T-cell (primary cell): Measurements from ENCODE around the gene CSNK1D. TPM values are rescaled to one million over a fixed set of nuclear protein-coding genes. Genes with fewer than 3 reads are reported as not detected.

ENCODE experiments used
- ATAC-seq, 4 experiments: fragments of 200-7000 bp in 3 of 4; fragments of 150-1000 bp in 1 of 4; cut with Tn5 transposase; replicated peaks in 1 of 4; 1 replicate in 3 of 4; 2 replicates in 1 of 4; pipeline ENCODE4 v1.10.0; 2021; ENCODE audit warnings: moderate library complexity in 3 of 4, mild to moderate bottlenecking in 2 of 4, moderate number of reproducible peaks in 1 of 4
- CTCF ChIA-PET, 2 donors: fragments of 300-600 bp; sonication (Branson Sonifier 250); formaldehyde crosslinking; loops; one replicate each; lab custom pipeline; 2022; ENCODE audit warnings: antibody characterized with exemption in 2 of 2; lab: Charles Lee
- POLR2A ChIA-PET, 2 donors: fragments of 300-600 bp; sonication (Branson Sonifier 250); formaldehyde crosslinking; loops; one replicate each; lab custom pipeline; 2022; ENCODE audit warnings: antibody characterized with exemption in 2 of 2; lab: Charles Lee
- DNase-seq, 35 experiments: peaks; one replicate each; pipeline versions ENCODE4 v3.0.0 to v3.0.0-alpha.2; 2013 to 2023
- H3K27ac ChIP-seq: one replicate; pipeline ENCODE4 v1.5.1; 2013; ENCODE audit warnings: low read length
- H3K27me3 ChIP-seq, 2 experiments: replicated peaks in 1 of 2; 1 replicate in 1 of 2; 2 replicates in 1 of 2; pipeline versions ENCODE4 v1.6.1 to v1.7.0; 2013; ENCODE audit warnings: low read length in 1 of 2, mixed read lengths in 1 of 2; ENCODE audit not compliant: control insufficient read depth in 2 of 2, insufficient read depth in 2 of 2; ENCODE audit errors: extremely low read depth in 1 of 2
- H3K36me3 ChIP-seq, 2 donors: 1 replicate in 1 of 2; 2 replicates in 1 of 2; pipeline versions ENCODE4 v1.6.1 to v1.7.0; 2013; ENCODE audit warnings: low read length in 1 of 2; ENCODE audit not compliant: control insufficient read depth in 2 of 2, insufficient read depth in 1 of 2; ENCODE audit errors: extremely low read depth in 1 of 2
- H3K4me1 ChIP-seq, 2 experiments: 1 replicate in 1 of 2; 2 replicates in 1 of 2; pipeline versions ENCODE4 v1.6.1 to v1.7.0; 2013; ENCODE audit warnings: low read length in 2 of 2, mixed read lengths in 1 of 2; ENCODE audit not compliant: insufficient read depth in 2 of 2, control insufficient read depth in 1 of 2; ENCODE audit errors: extremely low read depth in 1 of 2
- H3K4me3 ChIP-seq, 2 donors: 1 replicate in 1 of 2; 2 replicates in 1 of 2; pipeline versions ENCODE4 v1.5.1 to v1.7.0; 2013; ENCODE audit warnings: mild to moderate bottlenecking in 2 of 2, low read length in 1 of 2, moderate library complexity in 1 of 2; ENCODE audit not compliant: control insufficient read depth in 1 of 2; ENCODE audit errors: extremely low read depth in 1 of 2
- H3K9me3 ChIP-seq: 2 replicates; pipeline ENCODE4 v1.7.0; 2013
- H3K27ac Mint-ChIP-seq, 2 donors: one replicate each; pipeline ENCODE4 v1.8.0; 2020 to 2021; ENCODE audit warnings: mild to moderate bottlenecking in 2 of 2, mixed read lengths in 2 of 2
- H3K27me3 Mint-ChIP-seq, 2 donors: one replicate each; pipeline ENCODE4 v1.8.0; 2021 to 2022; ENCODE audit warnings: mixed read lengths in 2 of 2
- H3K36me3 Mint-ChIP-seq: one replicate; pipeline ENCODE4 v1.8.0; 2021; ENCODE audit warnings: mixed read lengths
- H3K4me1 Mint-ChIP-seq, 3 donors: one replicate each; pipeline ENCODE4 v1.8.0; 2020 to 2022; ENCODE audit warnings: mixed read lengths in 3 of 3, mild to moderate bottlenecking in 1 of 3
- H3K4me3 Mint-ChIP-seq, 3 donors: one replicate each; pipeline ENCODE4 v1.8.0; 2020 to 2022; ENCODE audit warnings: mild to moderate bottlenecking in 3 of 3, mixed read lengths in 3 of 3, moderate library complexity in 3 of 3
- H3K9me3 Mint-ChIP-seq, 3 donors: one replicate each; pipeline ENCODE4 v1.8.0; 2020 to 2022; ENCODE audit warnings: mixed read lengths in 3 of 3
- WGBS: methylation state at CpG from one replicate; pipeline ENCODE4 v1.1.5; 2013; ENCODE audit warnings: missing lambda C conversion rate; ENCODE audit not compliant: insufficient coverage; 5-methylcytosine and 5-hydroxymethylcytosine counted together
- total RNA-seq, 35 experiments: library from RNA in 6 of 35; stranded (reverse) in 6 of 35; fragments of 120-200 nt in 1 of 35; gene quantifications; one replicate each; pipeline versions ENCODE4 v1.2.1 to v1.2.4 and lab custom pipeline; 2013 to 2026

Gene CSNK1D
- total RNA-seq, 5 donors from 2014 or later (not counting 1 experiment from before 2014, with no cell fraction given) = 177 to 273 (median 194) TPM

DNA sequence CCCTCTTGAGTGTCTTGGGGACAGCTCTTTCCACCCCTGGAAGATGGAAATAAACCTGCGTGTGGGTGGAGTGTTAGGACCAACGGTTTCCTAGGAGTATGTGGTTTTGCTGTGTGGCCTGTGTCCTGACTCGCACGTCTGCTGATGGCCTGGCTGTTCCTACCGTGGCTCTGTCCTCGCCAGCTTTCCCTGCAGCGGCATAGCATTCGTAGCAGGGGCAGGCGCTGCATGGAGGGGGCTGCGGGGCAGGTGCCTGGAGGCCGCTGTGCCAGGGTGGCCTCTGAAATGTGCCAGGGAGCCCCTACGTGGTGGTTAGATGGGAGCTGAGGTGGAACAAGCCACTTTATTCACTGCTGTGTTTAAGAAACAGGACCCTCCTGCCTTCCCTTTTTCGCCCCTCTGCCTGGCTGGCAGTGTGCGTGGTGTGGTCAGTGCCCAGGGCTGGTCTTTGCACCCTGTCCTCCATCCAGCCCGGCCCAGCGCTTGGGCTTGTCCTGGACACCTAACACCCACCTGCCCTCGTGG, 34.0 kb downstream of the CSNK1D start:
- ATAC-seq (no peak), DNase-seq (no peak)
- H3K4me3 ChIP-seq = peak overlapping the region in 1 of 2 donors; percentile 23
- H3K27ac Mint-ChIP-seq = peak overlapping the region; percentile 52 to 55
- WGBS = 77% methylated on average over 16 of the region's 17 CpGs
- H3K36me3 Mint-ChIP-seq = peaks cover 10% of the 10 kb centered on the region
- H3K9me3 Mint-ChIP-seq = no peaks in the 10 kb centered on the region
- peak overlapping the region in 2 of 3 donors; percentile 34 to 81 for H3K4me3 Mint-ChIP-seq
- H3K9me3 ChIP-seq = no peaks in the 10 kb centered on the region
- H3K4me1 ChIP-seq = peaks cover 28 to 78% of the 10 kb centered on the region in 2 experiments
- H3K27me3 Mint-ChIP-seq = no peaks in the 10 kb centered on the region
- H3K27me3 ChIP-seq = no peaks in the 10 kb centered on the region
- ChIA-PET CTCF (no interaction called here), POLR2A (no interaction called here)
- peaks cover 16 to 24% of the 10 kb centered on the region in 2 donors for H3K36me3 ChIP-seq
- H3K4me1 Mint-ChIP-seq = peaks cover 40 to 67% (median 59%) of the 10 kb centered on the region in 3 donors
- H3K27ac ChIP-seq = peak overlapping the region; percentile 32

DNA sequence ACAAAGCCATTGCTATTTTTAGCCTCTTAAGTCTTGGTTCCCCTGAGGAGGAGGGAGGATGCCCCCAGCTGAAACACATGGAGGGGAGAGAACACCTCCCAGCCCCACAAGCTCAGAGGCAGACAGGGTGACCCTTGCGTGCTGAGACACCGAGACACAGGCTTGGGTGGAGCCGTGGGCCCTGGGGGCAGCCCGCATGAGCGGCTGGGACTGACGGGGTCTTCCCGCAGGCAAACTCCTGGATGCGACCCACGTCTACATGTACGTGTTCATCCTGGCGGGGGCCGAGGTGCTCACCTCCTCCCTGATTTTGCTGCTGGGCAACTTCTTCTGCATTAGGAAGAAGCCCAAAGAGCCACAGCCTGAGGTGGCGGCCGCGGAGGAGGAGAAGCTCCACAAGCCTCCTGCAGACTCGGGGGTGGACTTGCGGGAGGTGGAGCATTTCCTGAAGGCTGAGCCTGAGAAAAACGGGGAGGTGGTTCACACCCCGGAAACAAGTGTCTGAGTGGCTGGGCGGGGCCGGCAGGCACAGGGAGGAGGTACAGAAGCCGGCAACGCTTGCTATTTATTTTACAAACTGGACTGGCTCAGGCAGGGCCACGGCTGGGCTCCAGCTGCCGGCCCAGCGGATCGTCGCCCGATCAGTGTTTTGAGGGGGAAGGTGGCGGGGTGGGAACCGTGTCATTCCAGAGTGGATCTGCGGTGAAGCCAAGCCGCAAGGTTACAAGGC, 34.9 kb downstream of the CSNK1D start:
- CTCF ChIA-PET = interaction anchor here (0.7 to 1.0 kb wide), 3 partner anchors 28 to 59 kb away, joined by 3 read pairs; no protein-coding TSS in a partner anchor
- H3K4me3 Mint-ChIP-seq = peak overlapping the region; percentile 72 to 81 (median 75)
- H3K4me3 ChIP-seq = peak overlapping the region; percentile 41 to 49
- H3K36me3 Mint-ChIP-seq = peaks cover 4% of the 10 kb centered on the region
- DNase-seq (peak in 34 of 35 experiments; percentile 44 to 83 (median 62)), ATAC-seq (peak; percentile 56 to 73 (median 63))
- H3K4me1 Mint-ChIP-seq = peaks cover 32 to 60% (median 52%) of the 10 kb centered on the region in 3 donors
- WGBS = 20% methylated on average over 31 of the region's 33 CpGs
- no peaks in the 10 kb centered on the region for H3K27me3 ChIP-seq
- peaks cover 28 to 77% of the 10 kb centered on the region in 2 experiments for H3K4me1 ChIP-seq
- no peaks in the 10 kb centered on the region for H3K9me3 Mint-ChIP-seq
- H3K27ac Mint-ChIP-seq = peak overlapping the region; percentile 91
- peak overlapping the region; percentile 62 for H3K27ac ChIP-seq
- no peaks in the 10 kb centered on the region for H3K27me3 Mint-ChIP-seq
- H3K36me3 ChIP-seq = peaks cover 16 to 17% of the 10 kb centered on the region in 2 donors
- POLR2A ChIA-PET = no interaction called here
- H3K9me3 ChIP-seq = no peaks in the 10 kb centered on the region

DNA sequence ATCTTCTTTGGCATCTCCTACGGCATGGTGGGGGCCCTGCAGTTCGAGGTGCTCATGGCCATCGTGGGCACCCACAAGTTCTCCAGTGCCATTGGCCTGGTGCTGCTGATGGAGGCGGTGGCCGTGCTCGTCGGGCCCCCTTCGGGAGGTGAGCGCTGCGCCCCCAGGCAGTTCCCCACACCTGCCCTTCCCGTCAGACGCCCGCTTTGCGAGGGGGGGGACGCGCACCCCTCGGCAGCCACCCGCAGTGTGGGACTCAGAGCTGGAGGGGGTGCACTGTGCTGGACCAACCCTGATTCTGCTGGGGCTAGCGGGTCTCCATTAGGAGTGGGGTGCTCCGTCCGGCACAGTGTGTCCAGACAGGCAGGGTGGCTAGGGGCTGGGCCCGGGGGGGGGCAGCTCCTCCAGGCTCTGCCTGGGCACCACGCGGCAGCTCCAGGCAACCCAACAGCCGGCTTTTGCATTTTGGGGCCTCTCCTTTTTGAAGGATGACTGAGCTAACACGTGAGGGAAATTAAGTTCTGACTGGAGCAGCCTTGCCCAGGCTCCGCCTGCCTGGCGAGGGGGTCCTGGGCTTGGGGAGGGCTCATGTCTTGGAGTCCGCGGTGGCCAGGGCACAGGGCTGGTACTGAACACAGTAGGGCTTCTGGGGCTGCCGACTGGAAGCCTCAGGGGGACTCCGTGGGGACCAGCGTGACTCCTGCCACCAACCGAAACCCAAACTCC, 35.6 kb downstream of the CSNK1D start:
- Histone ChIP-seq H3K27ac (peak overlapping the region; percentile 62), H3K4me3 (peak overlapping the region in 1 of 2 donors; percentile 41), H3K36me3 (peaks cover 10 to 11% of the 10 kb centered on the region in 2 donors), H3K4me1 (peaks cover 28 to 73% of the 10 kb centered on the region in 2 experiments), H3K9me3 (no peaks in the 10 kb centered on the region), H3K27me3 (no peaks in the 10 kb centered on the region)
- POLR2A ChIA-PET = no interaction called here
- Mint-ChIP-seq H3K4me1 (peaks cover 32 to 61% (median 49%) of the 10 kb centered on the region in 3 donors), H3K4me3 (peak overlapping the region in 2 of 3 donors; percentile 72 to 81), H3K27me3 (no peaks in the 10 kb centered on the region), H3K27ac (peak overlapping the region in 1 of 2 donors; percentile 91), H3K9me3 (no peaks in the 10 kb centered on the region), H3K36me3 (peaks cover 4% of the 10 kb centered on the region)
- WGBS = 93% methylated on average over 18 of the region's 34 CpGs
- no peak for ATAC-seq
- CTCF ChIA-PET = interaction anchor here (0.6 to 1.0 kb wide), 4 partner anchors 27 to 107 kb away, joined by 3 to 4 read pairs (median 3); no protein-coding TSS in a partner anchor
- no peak for DNase-seq

DNA sequence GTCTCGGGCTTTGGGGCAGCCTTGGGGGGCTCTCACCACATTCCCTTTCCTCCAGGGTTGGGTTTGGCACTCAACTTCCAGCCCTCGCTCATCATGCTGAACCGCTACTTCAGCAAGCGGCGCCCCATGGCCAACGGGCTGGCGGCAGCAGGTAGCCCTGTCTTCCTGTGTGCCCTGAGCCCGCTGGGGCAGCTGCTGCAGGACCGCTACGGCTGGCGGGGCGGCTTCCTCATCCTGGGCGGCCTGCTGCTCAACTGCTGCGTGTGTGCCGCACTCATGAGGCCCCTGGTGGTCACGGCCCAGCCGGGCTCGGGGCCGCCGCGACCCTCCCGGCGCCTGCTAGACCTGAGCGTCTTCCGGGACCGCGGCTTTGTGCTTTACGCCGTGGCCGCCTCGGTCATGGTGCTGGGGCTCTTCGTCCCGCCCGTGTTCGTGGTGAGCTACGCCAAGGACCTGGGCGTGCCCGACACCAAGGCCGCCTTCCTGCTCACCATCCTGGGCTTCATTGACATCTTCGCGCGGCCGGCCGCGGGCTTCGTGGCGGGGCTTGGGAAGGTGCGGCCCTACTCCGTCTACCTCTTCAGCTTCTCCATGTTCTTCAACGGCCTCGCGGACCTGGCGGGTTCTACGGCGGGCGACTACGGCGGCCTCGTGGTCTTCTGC, 36.3 kb downstream of the CSNK1D start:
- ChIA-PET POLR2A (no interaction called here), CTCF (interaction anchor here in 1 of 2 donors (0.6 to 1.1 kb wide), 4 partner anchors 31 to 107 kb away, joined by 3 to 4 read pairs (median 4); partner anchors contain the start of gene CSNK1D)
- Histone ChIP-seq H3K4me3 (no peak overlapping the region), H3K9me3 (no peaks in the 10 kb centered on the region), H3K4me1 (peaks cover 27 to 68% of the 10 kb centered on the region in 2 experiments), H3K27me3 (no peaks in the 10 kb centered on the region), H3K27ac (no peak overlapping the region), H3K36me3 (peaks cover 5 to 11% of the 10 kb centered on the region in 2 donors)
- DNase-seq (peak in 1 of 35 experiments; percentile 35), ATAC-seq (no peak)
- Mint-ChIP-seq H3K27ac (peak overlapping the region in 1 of 2 donors; percentile 36), H3K27me3 (no peaks in the 10 kb centered on the region), H3K36me3 (no peaks in the 10 kb centered on the region), H3K4me1 (peaks cover 32 to 56% (median 43%) of the 10 kb centered on the region in 3 donors), H3K4me3 (no peak overlapping the region), H3K9me3 (no peaks in the 10 kb centered on the region)
- WGBS = 89% methylated on average over 52 of the region's 59 CpGs

DNA sequence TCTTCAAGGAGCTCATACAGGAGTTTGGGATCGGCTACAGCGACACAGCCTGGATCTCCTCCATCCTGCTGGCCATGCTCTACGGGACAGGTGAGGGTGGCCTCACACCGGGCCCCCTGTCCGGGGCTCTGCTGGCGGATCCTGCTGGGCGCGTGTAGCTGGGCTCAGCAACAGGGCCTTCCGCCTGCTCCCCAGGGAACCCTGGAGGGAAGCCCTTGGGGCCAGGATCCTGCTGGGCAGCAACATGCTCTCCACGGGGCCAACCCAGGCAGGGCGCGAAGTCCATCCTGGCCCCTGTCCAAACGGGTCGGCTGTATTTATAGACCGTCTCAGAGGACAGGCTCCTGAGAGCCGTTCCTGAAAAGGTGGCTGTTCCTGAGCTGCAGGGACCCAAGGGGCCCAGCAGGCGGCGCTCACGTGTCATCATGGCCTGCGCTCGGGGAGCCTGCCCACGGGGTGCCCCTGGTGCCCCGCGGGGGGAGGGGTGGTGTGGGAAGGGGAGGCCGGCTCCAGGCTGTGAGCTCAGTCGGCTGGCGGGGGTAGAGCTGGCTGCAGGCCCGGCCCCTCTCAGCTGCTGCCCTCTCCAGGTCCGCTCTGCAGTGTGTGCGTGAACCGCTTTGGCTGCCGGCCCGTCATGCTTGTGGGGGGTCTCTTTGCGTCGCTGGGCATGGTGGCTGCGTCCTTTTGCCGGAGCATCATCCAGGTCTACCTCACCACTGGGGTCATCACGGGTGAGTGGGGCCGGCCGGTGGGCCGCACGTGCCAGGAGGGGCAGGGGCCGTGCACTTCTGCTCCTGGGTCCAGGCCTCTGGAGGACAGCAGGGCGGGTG, 37.1 kb downstream of the CSNK1D start:
- Histone ChIP-seq H3K27ac (peak overlapping the region; percentile 10), H3K4me3 (no peak overlapping the region), H3K4me1 (peaks cover 25 to 69% of the 10 kb centered on the region in 2 experiments), H3K27me3 (no peaks in the 10 kb centered on the region), H3K36me3 (peaks cover 3 to 11% of the 10 kb centered on the region in 2 donors), H3K9me3 (no peaks in the 10 kb centered on the region)
- Mint-ChIP-seq H3K36me3 (no peaks in the 10 kb centered on the region), H3K27me3 (no peaks in the 10 kb centered on the region), H3K4me1 (peaks cover 28 to 49% (median 36%) of the 10 kb centered on the region in 3 donors), H3K9me3 (no peaks in the 10 kb centered on the region), H3K27ac (no peak overlapping the region), H3K4me3 (no peak overlapping the region)
- WGBS = 55% methylated on average over 44 of the region's 44 CpGs
- DNase-seq = peak in 32 of 35 experiments; percentile 42 to 85 (median 63)
- ATAC-seq = peak; percentile 34 to 59 (median 41)
- ChIA-PET CTCF (interaction anchor here (0.5 to 1.1 kb wide), 7 partner anchors 10 to 87 kb away, joined by 3 to 7 read pairs (median 4); partner anchors contain the start of genes CD7 (in 1 of the 2) and CSNK1D (in 1 of the 2)), POLR2A (no interaction called here)
